Neuronal stem cell (in vitro differentiated cells): ENCODE measurements around the gene COPS7A.

Source experiments
- DNase-seq: peaks from one replicate; pipeline ENCODE4 v3.0.0-alpha.2; 2013; ENCODE audit warnings: low spot score
- H2AFZ ChIP-seq: one replicate; pipeline ENCODE4 v1.6.1; 2013; ENCODE audit warnings: mild to moderate bottlenecking, low read length, inconsistent platforms
- H2AK5ac ChIP-seq: 2 replicates; pipeline ENCODE4 v1.6.1; 2013; ENCODE audit warnings: low read depth, mild to moderate bottlenecking, inconsistent platforms, low read length, moderate library complexity, mixed read lengths
- H2BK120ac ChIP-seq: 2 replicates; pipeline ENCODE4 v1.6.1; 2013; ENCODE audit warnings: low read depth, mild to moderate bottlenecking, inconsistent platforms, low read length, moderate library complexity, mixed read lengths
- H2BK12ac ChIP-seq: one replicate; pipeline ENCODE4 v1.6.1; 2013; ENCODE audit warnings: low read length, inconsistent platforms
- H2BK15ac ChIP-seq: 2 replicates; pipeline ENCODE4 v1.6.1; 2013; ENCODE audit warnings: mild to moderate bottlenecking, low read length, inconsistent platforms, mixed read lengths
- H2BK5ac ChIP-seq: one replicate; pipeline ENCODE4 v1.6.1; 2013; ENCODE audit warnings: inconsistent platforms, mild to moderate bottlenecking, low read length, moderate library complexity
- H3K14ac ChIP-seq: one replicate; pipeline ENCODE4 v1.6.1; 2013; ENCODE audit warnings: low read length, inconsistent platforms
- H3K18ac ChIP-seq: 2 replicates; pipeline ENCODE4 v1.6.1; 2013; ENCODE audit warnings: low read length, inconsistent platforms
- H3K23ac ChIP-seq: 2 replicates; pipeline ENCODE4 v1.6.1; 2013; ENCODE audit warnings: low read depth, mild to moderate bottlenecking, mixed read lengths, low read length, inconsistent platforms; ENCODE audit not compliant: poor library complexity
- H3K27ac ChIP-seq: replicated peaks from 3 replicates; pipeline ENCODE4 v1.5.1; 2013; ENCODE audit warnings: low read length, inconsistent platforms
- H3K27me3 ChIP-seq, 3 experiments: 2 replicates each; pipeline ENCODE4 v1.6.1; 2013; ENCODE audit warnings: low read length in 3 of 3, mild to moderate bottlenecking in 2 of 3, inconsistent platforms in 1 of 3, low read depth in 1 of 3, mixed read lengths in 1 of 3, moderate library complexity in 1 of 3; ENCODE audit not compliant: control insufficient read depth in 3 of 3, insufficient read depth in 3 of 3
- H3K36me3 ChIP-seq, 2 donors: replicated peaks in 1 of 2; 2 replicates each; pipeline ENCODE4 v1.6.1; 2013; ENCODE audit warnings: low read length in 2 of 2; ENCODE audit not compliant: control insufficient read depth in 2 of 2, insufficient read depth in 2 of 2
- H3K4ac ChIP-seq: 2 replicates; pipeline ENCODE4 v1.6.1; 2013; ENCODE audit warnings: inconsistent platforms, mild to moderate bottlenecking, low read length, moderate library complexity
- H3K4me1 ChIP-seq, 2 donors: 1 replicate in 1 of 2; 2 replicates in 1 of 2; pipeline ENCODE4 v1.6.1; 2013; ENCODE audit warnings: low read length in 2 of 2, low read depth in 1 of 2; ENCODE audit not compliant: control insufficient read depth in 2 of 2, insufficient read depth in 1 of 2
- H3K4me2 ChIP-seq: one replicate; pipeline ENCODE4 v1.6.1; 2013; ENCODE audit warnings: mild to moderate bottlenecking, low read length, inconsistent platforms; ENCODE audit not compliant: insufficient read depth, poor library complexity, severe bottlenecking
- H3K4me3 ChIP-seq, 2 donors: 2 replicates each; pipeline ENCODE4 v1.5.1; 2013; ENCODE audit warnings: low read length in 2 of 2, mild to moderate bottlenecking in 2 of 2, inconsistent platforms in 1 of 2, moderate library complexity in 1 of 2
- H3K79me1 ChIP-seq: one replicate; pipeline ENCODE4 v1.6.1; 2013; ENCODE audit warnings: low read depth, mild to moderate bottlenecking, inconsistent platforms, low read length, moderate library complexity
- H3K9ac ChIP-seq: one replicate; pipeline ENCODE4 v1.6.1; 2013; ENCODE audit warnings: mild to moderate bottlenecking, low read depth, low read length, inconsistent platforms; ENCODE audit not compliant: poor library complexity
- H3K9me3 ChIP-seq, 2 donors: replicated peaks in 1 of 2; 2 replicates each; pipeline versions ENCODE3 to v1.6.1; 2013; ENCODE audit warnings: low read length in 2 of 2, mild to moderate bottlenecking in 2 of 2, inconsistent platforms in 1 of 2, low read depth in 1 of 2, mixed read lengths in 1 of 2, moderate library complexity in 1 of 2; ENCODE audit not compliant: control insufficient read depth in 2 of 2, insufficient read depth in 1 of 2
- H4K8ac ChIP-seq: one replicate; pipeline ENCODE4 v1.6.1; 2013; ENCODE audit warnings: low read depth, mild to moderate bottlenecking, inconsistent platforms, low read length, moderate library complexity
- H4K91ac ChIP-seq: one replicate; pipeline ENCODE4 v1.6.1; 2013; ENCODE audit warnings: low read length, low read depth, mild to moderate bottlenecking, inconsistent platforms; ENCODE audit not compliant: poor library complexity
- WGBS, 2 donors: extraction: QIAGEN DNeasy Blood & Tissue Kit; methylation state at CpG; one replicate each; pipeline ENCODE4 v1.1.7; 2013; ENCODE audit warnings: missing lambda C conversion rate in 2 of 2, mixed read lengths in 1 of 2; ENCODE audit not compliant: insufficient read length in 2 of 2, insufficient replicate concordance in 1 of 2; ENCODE audit errors: extremely low coverage in 2 of 2; 5-methylcytosine and 5-hydroxymethylcytosine counted together

COPS7A gene

GRCh38 chr12:6752167-6752920 is 28.5 kb downstream of the COPS7A start:
- Histone ChIP-seq H3K4me2 (peak overlapping the region; percentile 83), H3K79me1 (peaks cover 7% of the 10 kb centered on the region), H3K9ac (peak overlapping the region; percentile 95), H3K14ac (no peak overlapping the region), H2BK15ac (no peak overlapping the region), H4K91ac (no peak overlapping the region), H3K4me3 (peak overlapping the region; percentile 99 to 100), H3K27me3 (no peaks in the 10 kb centered on the region), H2BK12ac (no peak overlapping the region), H3K9me3 (no peaks in the 10 kb centered on the region), H2AK5ac (no peak overlapping the region), H3K23ac (peak overlapping the region; percentile 92), H3K4me1 (peaks cover 8 to 17% of the 10 kb centered on the region in 2 donors), H3K27ac (peak overlapping the region; percentile 59), H2AFZ (peak overlapping the region; percentile 89), H3K4ac (no peak overlapping the region), H2BK5ac (peak overlapping the region; percentile 97), H2BK120ac (no peak overlapping the region), H3K18ac (peak overlapping the region; percentile 95), H3K36me3 (peaks cover 37 to 49% of the 10 kb centered on the region in 2 donors), H4K8ac (no peak overlapping the region)
- DNase-seq: no peak
- WGBS, 2 donors: no CpG with 5 or more reads among the region's 24 CpGs

GRCh38 chr12:6752921-6753771 is 29.3 kb downstream of the COPS7A start, which contains the start of gene MLF2:
MLF2 (minus strand) TSS chr12:6753141; CDS start chr12:6752334, 807 bp downstream.
- Histone ChIP-seq H2BK120ac (peak within 1 kb of the TSS; percentile 44), H2AFZ (peak within 1 kb of the TSS; percentile 89), H3K79me1 (peaks cover 7% of the 10 kb centered on the region), H3K4me2 (peak within 1 kb of the TSS; percentile 83), H4K8ac (peak within 1 kb of the TSS; percentile 67), H3K14ac (no peak within 1 kb of the TSS), H3K23ac (peak within 1 kb of the TSS; percentile 92), H3K9me3 (no peaks in the 10 kb centered on the region), H3K27ac (peak within 1 kb of the TSS; percentile 91), H2AK5ac (peak within 1 kb of the TSS; percentile 97), H2BK12ac (no peak within 1 kb of the TSS), H3K4me3 (peak within 1 kb of the TSS; percentile 99 to 100), H3K4me1 (peaks cover 8 to 17% of the 10 kb centered on the region in 2 donors), H2BK15ac (peak within 1 kb of the TSS; percentile 93), H4K91ac (peak within 1 kb of the TSS; percentile 50), H2BK5ac (peak within 1 kb of the TSS; percentile 97), H3K18ac (peak within 1 kb of the TSS; percentile 99), H3K4ac (peak within 1 kb of the TSS; percentile 96), H3K9ac (peak within 1 kb of the TSS; percentile 95), H3K27me3 (no peaks in the 10 kb centered on the region), H3K36me3 (peaks cover 31 to 41% of the 10 kb centered on the region in 2 donors)
- peak; percentile 97 for DNase-seq
- WGBS, 2 donors: no CpG with 5 or more reads among the region's 62 CpGs

DNA sequence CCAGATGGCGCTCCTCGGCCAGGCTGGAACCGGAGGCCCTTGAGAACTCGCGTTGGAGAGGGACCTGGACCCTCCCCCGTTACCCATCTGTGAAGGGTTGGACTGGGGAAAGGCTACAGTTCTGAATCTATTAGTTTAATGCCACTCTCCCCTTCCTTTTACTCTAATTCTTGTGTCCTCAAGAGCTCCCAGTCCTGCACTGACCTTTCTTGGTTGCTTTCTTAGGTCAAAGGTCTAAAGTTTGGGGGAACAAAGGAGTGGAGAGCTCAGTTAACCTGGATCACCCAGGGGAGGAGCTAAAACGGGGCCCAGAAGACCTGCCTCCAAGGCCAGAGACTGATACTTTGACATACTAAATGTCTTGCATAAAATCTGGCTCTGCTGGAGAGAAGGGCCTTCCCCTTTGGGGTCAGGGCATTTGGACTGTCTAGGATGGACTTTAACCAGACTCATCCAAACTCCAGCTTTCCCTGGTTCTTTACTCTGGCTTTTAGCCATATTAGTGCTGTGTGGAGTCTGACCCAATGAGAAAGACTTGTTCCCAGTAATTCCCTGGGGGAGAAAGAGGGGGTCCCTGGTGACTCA is 30.0 kb downstream of the COPS7A start:
- no peak overlapping the region for H3K14ac ChIP-seq
- DNase-seq: no peak

More for the DNA sequence above, 30.0 kb downstream of the COPS7A start:
- Histone ChIP-seq H3K9ac (peak overlapping the region; percentile 88), H2BK12ac (no peak overlapping the region), H3K79me1 (peaks cover 7% of the 10 kb centered on the region), H2AK5ac (no peak overlapping the region), H3K36me3 (peaks cover 24 to 34% of the 10 kb centered on the region in 2 donors), H3K27ac (peak overlapping the region; percentile 58), H3K4me3 (peak overlapping the region in 1 of 2 donors; percentile 99), H3K23ac (no peak overlapping the region), H3K27me3 (no peaks in the 10 kb centered on the region), H3K4ac (no peak overlapping the region), H2BK5ac (no peak overlapping the region), H3K4me1 (peaks cover 14 to 23% of the 10 kb centered on the region in 2 donors), H4K91ac (no peak overlapping the region), H2AFZ (peak overlapping the region; percentile 76), H2BK15ac (no peak overlapping the region), H4K8ac (no peak overlapping the region), H2BK120ac (no peak overlapping the region), H3K9me3 (no peaks in the 10 kb centered on the region), H3K18ac (no peak overlapping the region), H3K4me2 (peak overlapping the region; percentile 38)
- no CpG with 5 or more reads among the region's 7 CpGs for WGBS, 2 donors
